Hematopoietic multipotent progenitor cell treated with erythropoietin and hydrocortisone succinate and interleukin-3 and kit ligand, for 17 days (in vitro differentiated cells): ENCODE results near the gene ADAMTS2.

Source experiments
- DNase-seq: peaks from one replicate; pipeline ENCODE4 v3.0.0-alpha.2; 2015; ENCODE audit warnings: low spot score

ADAMTS2 gene

GRCh38 chr5:179278546-179278945 lies 66.7 kb downstream of the ADAMTS2 start:
- DNase-seq: no peak

- DNase-seq: no peak
These were observed 67.1 kb downstream of the ADAMTS2 start for GRCh38 chr5:179278119-179278518.

- no peak for DNase-seq
These were observed 68.3 kb downstream of the ADAMTS2 start for GRCh38 chr5:179276838-179277395.

- DNase-seq: no peak
These were observed 69.1 kb downstream of the ADAMTS2 start for GRCh38 chr5:179275941-179276837.

- no peak for DNase-seq
These were observed 69.8 kb downstream of the ADAMTS2 start for GRCh38 chr5:179275381-179275878.

GRCh38 chr5:179274321-179275315 lies 70.6 kb downstream of the ADAMTS2 start:
- no peak for DNase-seq

- no peak for DNase-seq
These were observed 71.7 kb downstream of the ADAMTS2 start for GRCh38 chr5:179273441-179274145.

GRCh38 chr5:179273073-179273435 lies 72.2 kb downstream of the ADAMTS2 start:
- no peak for DNase-seq

GRCh38 chr5:179272326-179273072 lies 72.8 kb downstream of the ADAMTS2 start:
- DNase-seq: no peak

- DNase-seq: no peak
These were observed 73.4 kb downstream of the ADAMTS2 start for GRCh38 chr5:179271821-179272325.

- no peak for DNase-seq
These were observed 73.9 kb downstream of the ADAMTS2 start for GRCh38 chr5:179271428-179271734.

GRCh38 chr5:179270581-179271427 lies 74.5 kb downstream of the ADAMTS2 start:
- DNase-seq: no peak

GRCh38 chr5:179269781-179270543 lies 75.3 kb downstream of the ADAMTS2 start:
- DNase-seq: no peak

GRCh38 chr5:179268966-179269693 lies 76.1 kb downstream of the ADAMTS2 start:
- no peak for DNase-seq

- no peak for DNase-seq
These were observed 76.8 kb downstream of the ADAMTS2 start for GRCh38 chr5:179268399-179268952.

GRCh38 chr5:179267671-179268083 lies 77.6 kb downstream of the ADAMTS2 start:
- DNase-seq: no peak

- DNase-seq: no peak
These were observed 78.1 kb downstream of the ADAMTS2 start for GRCh38 chr5:179267071-179267670.
